Spleen (tissue), 7 donors: ENCODE data around the gene QKI.

Source experiments
- POLR2A ChIP-seq, 3 donors: fragments of 450-650 bp; IDR thresholded peaks; one replicate each; pipeline ENCODE4 v1.5.1; 2017; ENCODE audit warnings: antibody characterized with exemption in 3 of 3, mild to moderate bottlenecking in 1 of 3
- TF ChIP-seq, protein P1 (sequence below), 11 experiments: fragments of 200-600 bp in 7 of 11; fragments of 450-650 bp in 4 of 11; sonication (generic) in 4 of 11; IDR thresholded peaks in 8 of 11; conservative IDR thresholded peaks in 3 of 11; 1 replicate in 7 of 11; 2 replicates in 4 of 11; pipeline versions ENCODE4 v1.4.0 to v1.8.0; 2016 to 2021; ENCODE audit warnings: antibody characterized with exemption in 11 of 11, inconsistent platforms in 4 of 11, mild to moderate bottlenecking in 1 of 11
- donor health status: DM: no; HTN: no; CAD: no; lungs with moderate emphysema.
- donor health status: DM: no; HTN: no; CAD: no.
- donor health status: DM: no; HTN: no; CAD: no.

- TF ChIP-seq, protein P1, sequence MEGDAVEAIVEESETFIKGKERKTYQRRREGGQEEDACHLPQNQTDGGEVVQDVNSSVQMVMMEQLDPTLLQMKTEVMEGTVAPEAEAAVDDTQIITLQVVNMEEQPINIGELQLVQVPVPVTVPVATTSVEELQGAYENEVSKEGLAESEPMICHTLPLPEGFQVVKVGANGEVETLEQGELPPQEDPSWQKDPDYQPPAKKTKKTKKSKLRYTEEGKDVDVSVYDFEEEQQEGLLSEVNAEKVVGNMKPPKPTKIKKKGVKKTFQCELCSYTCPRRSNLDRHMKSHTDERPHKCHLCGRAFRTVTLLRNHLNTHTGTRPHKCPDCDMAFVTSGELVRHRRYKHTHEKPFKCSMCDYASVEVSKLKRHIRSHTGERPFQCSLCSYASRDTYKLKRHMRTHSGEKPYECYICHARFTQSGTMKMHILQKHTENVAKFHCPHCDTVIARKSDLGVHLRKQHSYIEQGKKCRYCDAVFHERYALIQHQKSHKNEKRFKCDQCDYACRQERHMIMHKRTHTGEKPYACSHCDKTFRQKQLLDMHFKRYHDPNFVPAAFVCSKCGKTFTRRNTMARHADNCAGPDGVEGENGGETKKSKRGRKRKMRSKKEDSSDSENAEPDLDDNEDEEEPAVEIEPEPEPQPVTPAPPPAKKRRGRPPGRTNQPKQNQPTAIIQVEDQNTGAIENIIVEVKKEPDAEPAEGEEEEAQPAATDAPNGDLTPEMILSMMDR (IDR thresholded peaks at IDR 0.05 in 8 of 11, conservative IDR thresholded peaks at IDR 0.05 in 3 of 11), result no peak
- TF ChIP-seq POLR2A (IDR thresholded peaks at IDR 0.05), result no peak
These were observed 185.2 kb downstream of the QKI start for GRCh38 chr6:163599684-163600083.
